PC-3 (cell line): ENCODE data around the gene MED8.

Experiments used
- EZH2 ChIP-seq: fragments of 300-600 bp; sonication (generic); IDR thresholded peaks from one replicate; pipeline ENCODE4 v1.6.1; 2017; ENCODE audit warnings: antibody characterized with exemption, mild to moderate bottlenecking, low read length; ENCODE audit not compliant: unreplicated experiment
- EZH2phosphoT487 ChIP-seq: fragments of 300-600 bp; sonication (generic); IDR thresholded peaks from 2 replicates; pipeline ENCODE4 v1.6.1; 2018; ENCODE audit warnings: mild to moderate bottlenecking, antibody characterized with exemption, low read length, borderline replicate concordance
- TF ChIP-seq, protein P1 (sequence below): fragments of 300-600 bp; sonication (generic); conservative IDR thresholded peaks from 2 replicates; pipeline ENCODE4 v1.5.1; 2017; ENCODE audit warnings: antibody characterized with exemption, low read depth, mild to moderate bottlenecking, low read length

DNA sequence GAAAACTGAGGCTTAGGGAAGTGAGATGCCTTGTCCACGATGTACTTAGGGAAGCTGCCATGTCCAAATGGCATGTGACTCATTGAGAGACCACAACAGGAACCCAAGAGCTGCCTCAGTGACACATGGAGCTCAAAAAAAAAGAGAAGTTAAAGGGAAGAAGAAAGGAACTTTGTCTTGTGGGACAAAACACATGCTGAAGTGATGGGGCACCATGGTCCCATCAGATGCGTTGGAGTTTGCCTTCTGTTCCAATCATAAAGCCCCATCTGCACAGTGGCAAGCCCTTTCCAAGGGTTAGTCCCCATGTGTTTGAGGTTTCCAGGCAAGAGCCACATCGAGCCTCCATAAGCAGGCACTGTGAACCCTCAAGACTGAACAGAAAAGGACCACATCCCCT is 8.0 kb downstream of the MED8 start:
- TF ChIP-seq, protein P1, sequence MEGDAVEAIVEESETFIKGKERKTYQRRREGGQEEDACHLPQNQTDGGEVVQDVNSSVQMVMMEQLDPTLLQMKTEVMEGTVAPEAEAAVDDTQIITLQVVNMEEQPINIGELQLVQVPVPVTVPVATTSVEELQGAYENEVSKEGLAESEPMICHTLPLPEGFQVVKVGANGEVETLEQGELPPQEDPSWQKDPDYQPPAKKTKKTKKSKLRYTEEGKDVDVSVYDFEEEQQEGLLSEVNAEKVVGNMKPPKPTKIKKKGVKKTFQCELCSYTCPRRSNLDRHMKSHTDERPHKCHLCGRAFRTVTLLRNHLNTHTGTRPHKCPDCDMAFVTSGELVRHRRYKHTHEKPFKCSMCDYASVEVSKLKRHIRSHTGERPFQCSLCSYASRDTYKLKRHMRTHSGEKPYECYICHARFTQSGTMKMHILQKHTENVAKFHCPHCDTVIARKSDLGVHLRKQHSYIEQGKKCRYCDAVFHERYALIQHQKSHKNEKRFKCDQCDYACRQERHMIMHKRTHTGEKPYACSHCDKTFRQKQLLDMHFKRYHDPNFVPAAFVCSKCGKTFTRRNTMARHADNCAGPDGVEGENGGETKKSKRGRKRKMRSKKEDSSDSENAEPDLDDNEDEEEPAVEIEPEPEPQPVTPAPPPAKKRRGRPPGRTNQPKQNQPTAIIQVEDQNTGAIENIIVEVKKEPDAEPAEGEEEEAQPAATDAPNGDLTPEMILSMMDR: no peak
- no peak for TF ChIP-seq EZH2phosphoT487
- no peak for TF ChIP-seq EZH2
